ENCODE data around the gene LYRM4.

The LYRM4 gene

GRCh38 chr6:5123296-5124143 lies 137.2 kb downstream of the LYRM4 start:
- Histone ChIP-seq H4K8ac (ENCODE audit: low read length) (no peak overlapping the region), H3K79me1 (replicated peaks; ENCODE audit: low read length, poor library complexity, severe bottlenecking) (peaks cover 10% of the 10 kb centered on the region), H3K36me3 (ENCODE audit: control insufficient read depth in 1 of 2, insufficient read depth in 2 of 2, low read depth in 1 of 2, low read length in 2 of 2) (peaks cover 0 to 5% of the 10 kb centered on the region in 2 experiments), H3K9ac (ENCODE audit: low read length) (no peak overlapping the region), H4K91ac (ENCODE audit: low read length) (no peak overlapping the region), H3K27me3 (ENCODE audit: control insufficient read depth in 1 of 2, insufficient read depth in 1 of 2, low read length in 2 of 2) (no peaks in the 10 kb centered on the region), H2BK12ac (ENCODE audit: low read length in 2 of 2) (no peak overlapping the region), H3K14ac (ENCODE audit: low read length in 2 of 2) (no peak overlapping the region), H3K4me1 (ENCODE audit: control insufficient read depth, insufficient read depth, low read depth, low read length) (peaks cover 26% of the 10 kb centered on the region), H3K9me3 (ENCODE audit: control insufficient read depth, low read length) (no peaks in the 10 kb centered on the region), H3K4ac (ENCODE audit: low read depth in 1 of 2, low read length in 2 of 2) (no peak overlapping the region), H3K23ac (ENCODE audit: low read length in 2 of 2) (no peak overlapping the region), H3K4me3 (ENCODE audit: insufficient read depth in 1 of 2, low read depth in 1 of 2, low read length in 2 of 2) (no peak overlapping the region), H3K18ac (ENCODE audit: low read depth in 1 of 2, low read length in 2 of 2) (peak overlapping the region in 1 of 2 experiments; percentile 25), H2BK5ac (ENCODE audit: low read depth, low read length, poor library complexity, severe bottlenecking) (no peak overlapping the region), H2AK5ac (ENCODE audit: low read length, severe bottlenecking) (no peak overlapping the region), H3K27ac (ENCODE audit: low read length, poor library complexity, severe bottlenecking) (no peak overlapping the region), H2BK120ac (ENCODE audit: low read depth, low read length) (no peak overlapping the region), H2BK15ac (ENCODE audit: low read depth, poor library complexity, severe bottlenecking) (no peak overlapping the region), H3K4me2 (ENCODE audit: low read length, poor library complexity, severe bottlenecking) (no peak overlapping the region), H2AFZ (ENCODE audit: low read depth, low read length) (no peak overlapping the region)
- DNase-seq, result no peak
- 95% methylated on average over 20 of the region's 20 CpGs for WGBS

GRCh38 chr6:5122504-5123112 lies 138.1 kb downstream of the LYRM4 start:
- Histone ChIP-seq H3K79me1 (replicated peaks; ENCODE audit: low read length, poor library complexity, severe bottlenecking) (peaks cover 10% of the 10 kb centered on the region), H2BK12ac (ENCODE audit: low read length in 2 of 2) (no peak overlapping the region), H3K4me3 (ENCODE audit: insufficient read depth in 1 of 2, low read depth in 1 of 2, low read length in 2 of 2) (no peak overlapping the region), H4K91ac (ENCODE audit: low read length) (no peak overlapping the region), H3K23ac (ENCODE audit: low read length in 2 of 2) (peak overlapping the region in 1 of 2 experiments; percentile 40), H3K18ac (ENCODE audit: low read depth in 1 of 2, low read length in 2 of 2) (no peak overlapping the region), H3K4me1 (ENCODE audit: control insufficient read depth, insufficient read depth, low read depth, low read length) (peaks cover 28% of the 10 kb centered on the region), H2BK15ac (ENCODE audit: low read depth, poor library complexity, severe bottlenecking) (no peak overlapping the region), H3K27ac (ENCODE audit: low read length, poor library complexity, severe bottlenecking) (no peak overlapping the region), H2AFZ (ENCODE audit: low read depth, low read length) (no peak overlapping the region), H3K9me3 (ENCODE audit: control insufficient read depth, low read length) (no peaks in the 10 kb centered on the region), H3K9ac (ENCODE audit: low read length) (no peak overlapping the region), H2AK5ac (ENCODE audit: low read length, severe bottlenecking) (no peak overlapping the region), H4K8ac (ENCODE audit: low read length) (no peak overlapping the region), H3K27me3 (ENCODE audit: control insufficient read depth in 1 of 2, insufficient read depth in 1 of 2, low read length in 2 of 2) (no peaks in the 10 kb centered on the region), H2BK120ac (ENCODE audit: low read depth, low read length) (no peak overlapping the region), H3K36me3 (ENCODE audit: control insufficient read depth in 1 of 2, insufficient read depth in 2 of 2, low read depth in 1 of 2, low read length in 2 of 2) (peaks cover 0 to 5% of the 10 kb centered on the region in 2 experiments), H2BK5ac (ENCODE audit: low read depth, low read length, poor library complexity, severe bottlenecking) (no peak overlapping the region), H3K4me2 (ENCODE audit: low read length, poor library complexity, severe bottlenecking) (no peak overlapping the region), H3K14ac (ENCODE audit: low read length in 2 of 2) (peak overlapping the region in 1 of 2 experiments; percentile 59), H3K4ac (ENCODE audit: low read depth in 1 of 2, low read length in 2 of 2) (no peak overlapping the region)
- WGBS, result 97% methylated on average over 18 of the region's 18 CpGs
- no peak for DNase-seq

GRCh38 chr6:5121956-5122355 lies 138.8 kb downstream of the LYRM4 start:
- Histone ChIP-seq H4K8ac (ENCODE audit: low read length) (no peak overlapping the region), H3K4me1 (ENCODE audit: control insufficient read depth, insufficient read depth, low read depth, low read length) (peaks cover 26% of the 10 kb centered on the region)
- 84% methylated on average over 7 of the region's 7 CpGs for WGBS

GRCh38 chr6:5121479-5121878 lies 139.3 kb downstream of the LYRM4 start:
- H3K79me1 ChIP-seq (replicated peaks; ENCODE audit: low read length, poor library complexity, severe bottlenecking), result peaks cover 10% of the 10 kb centered on the region
- no peak overlapping the region for H4K91ac ChIP-seq (ENCODE audit: low read length)
- no peak overlapping the region for H3K4me2 ChIP-seq (ENCODE audit: low read length, poor library complexity, severe bottlenecking)
- no peak overlapping the region for H2BK12ac ChIP-seq (ENCODE audit: low read length in 2 of 2)
- no peak overlapping the region for H3K18ac ChIP-seq (ENCODE audit: low read depth in 1 of 2, low read length in 2 of 2)
- no peak overlapping the region for H2BK5ac ChIP-seq (ENCODE audit: low read depth, low read length, poor library complexity, severe bottlenecking)
- no peak overlapping the region for H2BK15ac ChIP-seq (ENCODE audit: low read depth, poor library complexity, severe bottlenecking)
- H3K4me3 ChIP-seq (ENCODE audit: insufficient read depth in 1 of 2, low read depth in 1 of 2, low read length in 2 of 2), result no peak overlapping the region
- H3K4me1 ChIP-seq (ENCODE audit: control insufficient read depth, insufficient read depth, low read depth, low read length), result peaks cover 26% of the 10 kb centered on the region
- H3K14ac ChIP-seq (ENCODE audit: low read length in 2 of 2), result no peak overlapping the region
- H3K23ac ChIP-seq (ENCODE audit: low read length in 2 of 2), result no peak overlapping the region
- WGBS, result 94% methylated on average over 6 of the region's 6 CpGs
- no peak overlapping the region for H4K8ac ChIP-seq (ENCODE audit: low read length)
- H3K9me3 ChIP-seq (ENCODE audit: control insufficient read depth, low read length), result no peaks in the 10 kb centered on the region
- DNase-seq, result no peak
- no peak overlapping the region for H3K27ac ChIP-seq (ENCODE audit: low read length, poor library complexity, severe bottlenecking)
- no peak overlapping the region for H2BK120ac ChIP-seq (ENCODE audit: low read depth, low read length)
- H3K4ac ChIP-seq (ENCODE audit: low read depth in 1 of 2, low read length in 2 of 2), result no peak overlapping the region
- no peaks in the 10 kb centered on the region for H3K27me3 ChIP-seq (ENCODE audit: control insufficient read depth in 1 of 2, insufficient read depth in 1 of 2, low read length in 2 of 2)
- H3K9ac ChIP-seq (ENCODE audit: low read length), result no peak overlapping the region
- H2AK5ac ChIP-seq (ENCODE audit: low read length, severe bottlenecking), result no peak overlapping the region
- H3K36me3 ChIP-seq (ENCODE audit: control insufficient read depth in 1 of 2, insufficient read depth in 2 of 2, low read depth in 1 of 2, low read length in 2 of 2), result peaks cover 0 to 5% of the 10 kb centered on the region in 2 experiments
- no peak overlapping the region for H2AFZ ChIP-seq (ENCODE audit: low read depth, low read length)

More at GRCh38 chr6:5121956-5122355, 138.8 kb downstream of the LYRM4 start:
- no peak overlapping the region for H3K14ac ChIP-seq (ENCODE audit: low read length in 2 of 2)
- H3K4me3 ChIP-seq (ENCODE audit: insufficient read depth in 1 of 2, low read depth in 1 of 2, low read length in 2 of 2), result no peak overlapping the region
- DNase-seq, result no peak
- no peaks in the 10 kb centered on the region for H3K27me3 ChIP-seq (ENCODE audit: control insufficient read depth in 1 of 2, insufficient read depth in 1 of 2, low read length in 2 of 2)
- H2BK120ac ChIP-seq (ENCODE audit: low read depth, low read length), result no peak overlapping the region
- no peaks in the 10 kb centered on the region for H3K9me3 ChIP-seq (ENCODE audit: control insufficient read depth, low read length)
- H4K91ac ChIP-seq (ENCODE audit: low read length), result no peak overlapping the region
- H2AK5ac ChIP-seq (ENCODE audit: low read length, severe bottlenecking), result no peak overlapping the region
- no peak overlapping the region for H2AFZ ChIP-seq (ENCODE audit: low read depth, low read length)
- no peak overlapping the region for H2BK15ac ChIP-seq (ENCODE audit: low read depth, poor library complexity, severe bottlenecking)
- H3K23ac ChIP-seq (ENCODE audit: low read length in 2 of 2), result no peak overlapping the region
- H3K79me1 ChIP-seq (replicated peaks; ENCODE audit: low read length, poor library complexity, severe bottlenecking), result peaks cover 10% of the 10 kb centered on the region
- H3K4ac ChIP-seq (ENCODE audit: low read depth in 1 of 2, low read length in 2 of 2), result no peak overlapping the region
- no peak overlapping the region for H3K18ac ChIP-seq (ENCODE audit: low read depth in 1 of 2, low read length in 2 of 2)
- peaks cover 0 to 5% of the 10 kb centered on the region in 2 experiments for H3K36me3 ChIP-seq (ENCODE audit: control insufficient read depth in 1 of 2, insufficient read depth in 2 of 2, low read depth in 1 of 2, low read length in 2 of 2)
- H2BK12ac ChIP-seq (ENCODE audit: low read length in 2 of 2), result no peak overlapping the region
- H3K27ac ChIP-seq (ENCODE audit: low read length, poor library complexity, severe bottlenecking), result no peak overlapping the region
- H3K9ac ChIP-seq (ENCODE audit: low read length), result no peak overlapping the region
- no peak overlapping the region for H2BK5ac ChIP-seq (ENCODE audit: low read depth, low read length, poor library complexity, severe bottlenecking)
- H3K4me2 ChIP-seq (ENCODE audit: low read length, poor library complexity, severe bottlenecking), result no peak overlapping the region

Measured in mesenchymal stem cell (in vitro differentiated cells and primary cell).